HPDE6-E6E7 (cell line): ENCODE measurements around the gene EPHB3.
"Not testable (repeated sequence)": the region's sequence is repeated elsewhere in the genome, so short reads cannot be mapped to it uniquely, and the experiment has no call there.

ENCODE experiments used
- DNase-seq: peaks from one replicate; pipeline ENCODE4 v3.0.0; 2011; ENCODE audit warnings: missing footprints; ENCODE audit errors: extremely low spot score

The EPHB3 gene

GRCh38 chr3:184598574-184598927 is 37.0 kb downstream of the EPHB3 start:
- DNase-seq = no peak

DNA sequence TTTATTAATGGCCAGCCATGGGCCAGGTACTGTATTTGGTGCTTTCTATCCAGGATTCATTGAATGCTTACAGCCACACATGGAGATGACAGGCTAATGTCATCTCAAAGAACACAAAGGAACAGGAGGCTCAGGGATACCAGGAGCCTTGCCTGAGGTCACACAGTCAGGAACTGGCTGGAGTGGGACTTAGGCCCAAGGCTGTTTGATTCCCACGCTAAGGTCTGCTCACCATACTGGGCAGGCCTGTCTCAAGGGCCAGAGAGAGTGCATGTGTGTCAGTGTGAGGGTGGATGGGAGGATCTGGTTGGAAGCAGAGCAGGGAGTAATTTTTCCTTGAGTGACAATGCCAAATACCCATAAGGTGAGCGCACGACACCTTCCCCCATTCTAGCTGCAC is 37.6 kb downstream of the EPHB3 start:
- DNase-seq = no peak

DNA sequence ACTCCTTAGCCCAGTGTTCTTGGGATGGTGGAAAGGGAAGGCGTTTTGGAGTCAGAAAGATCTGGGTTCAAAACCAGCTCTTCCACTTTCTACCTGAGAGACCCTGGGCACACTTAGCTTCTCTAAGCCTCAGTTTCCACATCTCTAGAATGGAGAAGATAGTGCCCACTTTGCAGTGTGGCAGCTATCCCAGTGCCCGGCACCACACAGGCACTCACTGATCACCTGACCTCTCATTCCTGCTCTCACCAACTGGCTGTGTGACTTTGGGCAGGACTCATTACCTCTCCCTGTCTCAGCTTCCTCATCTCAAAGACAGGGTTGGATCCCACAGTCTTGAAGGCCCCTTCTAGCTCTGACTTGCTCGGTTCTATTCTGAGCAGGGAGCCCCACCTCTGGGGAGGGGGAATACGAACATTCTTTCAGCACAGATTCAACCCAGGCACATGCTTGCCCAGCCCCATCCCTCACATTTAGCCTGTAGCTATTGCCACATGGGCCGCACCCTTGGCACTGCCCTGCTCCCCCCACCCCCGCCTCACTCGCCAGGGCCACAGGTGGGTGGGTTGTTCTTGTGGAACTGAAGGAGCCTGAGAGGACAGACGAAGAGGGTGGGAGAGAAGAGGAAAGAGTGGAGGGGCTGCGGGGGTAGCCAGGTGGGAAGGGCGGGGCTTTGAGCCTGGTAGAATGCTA is 39.2 kb downstream of the EPHB3 start:
- DNase-seq = peak; percentile 49

DNA sequence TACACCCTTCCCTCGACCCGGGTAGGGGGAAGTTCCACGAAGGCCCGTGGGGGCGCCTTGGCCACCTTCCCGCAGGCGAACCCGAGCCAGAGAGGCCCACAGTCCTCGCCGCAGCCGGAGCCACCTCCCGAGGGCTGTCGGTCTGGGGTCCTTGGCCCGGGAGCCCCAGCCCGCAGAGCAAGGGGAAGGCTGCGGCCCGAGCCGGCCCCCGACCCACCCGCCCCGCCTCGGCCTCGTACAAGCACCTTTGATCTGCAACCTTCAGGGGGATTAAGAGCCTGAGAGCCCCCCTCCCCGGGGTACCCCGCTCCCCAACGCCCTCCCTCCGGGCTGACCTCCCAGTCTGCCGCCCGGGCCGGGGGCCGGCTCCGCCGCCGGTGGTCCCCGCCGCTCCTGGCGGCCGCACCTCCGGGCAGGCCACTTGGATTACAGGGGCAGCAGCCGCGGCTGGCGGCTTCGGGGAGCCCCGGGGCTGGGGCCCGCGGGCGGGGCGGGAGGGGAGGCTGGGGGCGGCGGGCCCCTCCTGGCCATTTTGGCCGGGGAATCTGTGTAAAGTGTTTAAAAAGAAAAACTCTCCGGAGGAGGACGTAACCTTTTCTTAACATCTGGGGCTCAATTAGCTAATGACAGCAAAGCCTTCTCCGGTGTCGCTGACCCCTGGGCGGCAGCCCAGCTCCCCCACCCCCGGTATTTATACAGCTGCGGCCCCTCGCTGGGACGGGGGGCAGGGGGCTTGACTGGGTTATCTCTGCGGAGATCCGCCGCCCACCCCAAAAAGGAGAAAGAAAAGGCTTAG is 40.2 kb downstream of the EPHB3 start:
- DNase-seq = no peak

GRCh38 chr3:184602372-184603150 is 41.0 kb downstream of the EPHB3 start:
- no peak for DNase-seq

- no peak for DNase-seq
Measured at GRCh38 chr3:184603151-184604030, 41.8 kb downstream of the EPHB3 start.

- no peak for DNase-seq
Measured at GRCh38 chr3:184604039-184604601, 42.5 kb downstream of the EPHB3 start.

DNA sequence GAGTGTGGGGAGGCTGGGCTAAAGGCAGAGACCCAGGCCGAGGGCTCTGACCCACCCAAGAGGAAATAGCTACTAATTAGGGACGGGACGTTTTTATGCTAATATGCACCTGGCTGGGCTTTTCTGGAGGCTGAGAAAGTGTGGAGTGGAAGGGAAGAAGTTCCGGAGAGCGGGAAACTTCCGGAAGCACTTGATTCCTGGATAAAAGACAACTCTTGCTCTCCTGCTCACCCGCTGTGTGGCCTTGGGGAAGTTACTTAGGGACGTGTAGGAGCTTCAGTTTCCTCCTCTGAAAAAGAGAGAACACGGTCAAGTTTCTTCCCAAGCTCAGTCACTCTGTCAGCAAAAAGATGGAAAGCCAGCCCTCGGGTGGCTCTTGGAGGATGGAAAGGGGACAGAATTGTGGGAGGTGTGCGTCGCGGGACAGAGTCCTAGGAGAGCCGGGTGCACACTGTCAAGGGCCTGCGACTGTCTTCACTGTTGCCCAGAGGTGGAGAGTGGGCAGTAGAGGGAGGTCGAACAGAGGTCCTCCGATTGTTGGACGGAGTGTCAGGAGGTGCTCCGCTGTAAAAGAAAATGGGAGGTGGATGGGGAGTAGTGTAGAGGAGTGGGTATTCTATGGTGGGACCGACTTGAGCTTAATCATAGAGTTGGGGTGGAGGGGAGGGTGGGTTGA is 43.2 kb downstream of the EPHB3 start:
- DNase-seq = no peak

DNA sequence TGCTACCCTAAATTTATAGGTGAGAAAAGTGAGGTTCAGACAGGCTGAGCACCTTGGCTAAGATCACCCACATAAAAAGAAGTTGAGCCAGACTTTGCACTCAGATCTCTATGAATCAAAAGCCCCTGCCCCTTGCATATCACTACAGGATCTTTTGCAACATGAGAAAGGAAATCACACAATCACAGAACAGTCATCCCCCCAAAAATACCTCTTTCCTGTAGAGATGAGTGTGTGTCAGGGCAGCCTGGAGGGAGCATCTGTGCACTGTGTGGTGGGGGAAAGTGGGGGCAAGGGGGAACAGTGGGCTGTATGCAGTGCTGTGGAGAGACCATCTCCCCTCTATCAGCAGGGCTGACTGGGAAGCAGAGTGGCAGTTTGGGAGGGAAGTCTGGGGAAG is 46.6 kb downstream of the EPHB3 start:
- DNase-seq = no peak

GRCh38 chr3:184609476-184610244 is 48.1 kb downstream of the EPHB3 start:
- DNase-seq = no peak

GRCh38 chr3:184610245-184610871 is 48.8 kb downstream of the EPHB3 start:
- DNase-seq = no peak

DNA sequence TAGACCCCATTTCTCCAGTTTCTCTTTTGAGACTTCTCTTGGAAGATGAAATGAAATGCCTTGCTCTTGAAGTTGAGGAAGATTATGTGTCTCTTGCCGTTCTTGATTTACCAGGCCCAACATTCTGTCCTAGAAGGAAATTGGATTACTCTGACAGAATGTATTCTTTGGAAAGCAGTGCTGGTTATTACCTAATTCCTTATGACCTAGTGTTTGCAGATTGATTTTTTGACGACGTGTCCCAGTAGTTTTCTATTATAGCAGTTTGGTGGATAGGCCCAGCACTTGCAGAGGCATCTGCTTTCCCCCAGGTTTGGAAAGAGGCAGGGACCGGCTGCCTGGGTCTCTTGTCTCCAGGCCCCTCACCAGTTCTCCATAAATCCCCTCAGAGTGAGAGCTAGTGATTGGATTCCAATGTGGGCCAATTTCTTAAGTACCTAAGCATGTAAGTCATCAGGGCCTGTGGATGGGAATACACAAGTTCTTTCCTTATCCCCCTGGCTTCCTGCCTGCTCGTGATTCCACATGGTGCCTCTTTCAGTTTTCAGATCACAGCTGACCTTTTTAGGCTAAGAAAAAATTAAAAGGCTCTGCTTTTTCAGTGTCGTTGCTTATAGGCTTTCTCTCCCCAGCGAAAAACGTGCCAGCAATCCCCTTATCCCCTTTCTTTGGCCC is 50.2 kb downstream of the EPHB3 start:
- no peak for DNase-seq

DNA sequence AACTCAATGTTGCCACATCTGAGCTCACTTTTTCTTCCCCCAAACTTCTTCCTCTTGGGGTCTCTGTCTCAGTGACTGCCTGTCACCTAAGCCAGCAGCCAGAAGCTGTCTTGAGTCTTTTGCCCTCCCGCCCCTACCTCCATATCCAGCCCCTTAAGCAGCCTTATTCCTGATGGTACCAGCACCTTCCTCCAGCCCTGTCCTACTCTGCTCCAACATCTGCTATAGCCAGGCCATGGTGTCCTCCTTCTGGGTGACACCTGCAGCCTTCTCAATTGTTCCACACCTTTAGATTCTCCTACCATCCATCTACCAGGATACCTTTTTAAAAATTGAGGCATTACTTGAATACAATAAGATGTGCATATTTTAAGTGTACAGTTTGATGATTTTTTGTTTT is 53.8 kb downstream of the EPHB3 start:
- no peak for DNase-seq

GRCh38 chr3:184616436-184616835 is 54.9 kb downstream of the EPHB3 start:
- DNase-seq = no peak

- not testable (repeated sequence) for DNase-seq
Measured at GRCh38 chr3:184617306-184617705, 55.7 kb downstream of the EPHB3 start.

GRCh38 chr3:184618811-184619210 is 57.2 kb downstream of the EPHB3 start:
- no peak for DNase-seq

DNA sequence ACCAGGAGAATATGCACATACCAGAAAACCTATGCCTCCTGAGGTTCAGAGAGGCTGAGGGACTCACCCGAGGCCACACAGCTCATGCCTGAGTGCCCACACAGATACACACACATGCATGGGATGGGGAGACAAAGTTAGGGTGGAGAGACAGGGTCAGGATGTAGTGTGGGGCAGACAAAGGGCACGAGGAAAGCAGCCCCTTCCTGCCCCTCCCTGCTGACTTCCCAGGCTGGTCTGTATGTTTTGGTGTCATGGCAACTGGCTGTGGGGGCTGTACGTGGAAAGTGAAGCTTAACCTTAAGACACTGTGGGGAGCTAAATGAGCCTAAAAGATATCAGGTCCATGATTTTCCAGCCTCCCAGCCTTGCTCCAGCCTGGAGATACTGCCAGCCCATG is 57.8 kb downstream of the EPHB3 start:
- no peak for DNase-seq

DNA sequence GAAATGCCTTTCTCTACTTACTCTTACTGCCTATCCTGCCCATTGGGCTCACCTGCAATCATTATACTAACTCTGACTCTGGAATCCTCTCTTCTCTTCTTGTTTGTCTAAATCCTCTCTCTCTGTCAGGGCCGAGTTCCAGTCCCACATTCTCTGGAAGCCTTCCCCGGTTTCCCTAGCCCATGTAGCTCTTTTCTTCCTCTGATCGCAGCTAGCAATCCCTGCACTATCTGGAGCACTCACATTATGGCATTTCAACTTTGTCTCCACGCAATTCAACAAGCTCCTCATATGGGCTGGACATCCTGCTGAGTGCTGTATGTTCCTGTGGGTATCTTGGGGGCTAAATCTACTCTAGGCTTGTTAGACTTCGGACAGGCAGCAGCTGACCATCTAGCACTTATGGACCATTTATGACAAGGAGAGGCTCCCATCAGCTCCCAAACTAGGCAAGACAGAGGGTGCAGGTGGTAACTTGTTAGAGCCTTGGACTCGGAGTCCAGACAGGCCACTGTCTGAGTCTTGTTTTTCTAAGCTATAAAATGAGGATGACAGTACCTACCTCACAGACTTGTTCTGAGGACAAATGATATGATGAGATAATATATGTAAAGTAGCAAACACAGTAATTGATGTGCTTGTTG is 58.3 kb downstream of the EPHB3 start:
- no peak for DNase-seq
